ENCODE measurements around the gene ERMN. TPM values are rescaled to one million over a fixed set of nuclear protein-coding genes. Genes with fewer than 3 reads are reported as not detected.
"Not testable (repeated sequence)": the region's sequence is repeated elsewhere in the genome, so short reads cannot be mapped to it uniquely, and the experiment has no call there.

Gene ERMN
- total and polyA plus RNA-seq, 12 donors = 0.07 to 0.09 TPM; not detected in 10

DNA sequence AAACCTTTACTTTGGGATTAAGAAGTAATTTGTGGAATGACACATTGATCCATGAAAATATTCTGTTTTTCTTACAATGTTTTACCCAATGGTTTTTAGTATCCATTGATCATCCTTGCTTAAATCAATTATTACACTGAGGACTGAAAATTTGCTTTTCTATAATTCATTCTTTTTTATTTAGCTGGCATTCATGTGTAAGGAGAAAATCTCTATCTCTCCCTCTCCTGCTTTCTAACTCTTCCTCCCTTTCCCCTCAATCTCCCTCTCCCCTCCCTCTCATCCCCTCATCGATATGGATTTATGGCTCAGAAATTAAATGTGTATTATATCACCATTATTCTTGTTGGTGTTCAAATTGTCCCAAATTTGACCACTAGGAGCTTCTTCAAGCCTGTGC is 38.5 kb downstream of the ERMN start:
- H3K9me3 ChIP-seq = peaks cover 0 to 3% (median 0%) of the 10 kb centered on the region in 11 donors
- no peaks in the 10 kb centered on the region for H3K36me3 ChIP-seq
- no peak overlapping the region for H3K27ac ChIP-seq
- no peak overlapping the region for H3K4me3 ChIP-seq
- TF ChIP-seq, protein P1, sequence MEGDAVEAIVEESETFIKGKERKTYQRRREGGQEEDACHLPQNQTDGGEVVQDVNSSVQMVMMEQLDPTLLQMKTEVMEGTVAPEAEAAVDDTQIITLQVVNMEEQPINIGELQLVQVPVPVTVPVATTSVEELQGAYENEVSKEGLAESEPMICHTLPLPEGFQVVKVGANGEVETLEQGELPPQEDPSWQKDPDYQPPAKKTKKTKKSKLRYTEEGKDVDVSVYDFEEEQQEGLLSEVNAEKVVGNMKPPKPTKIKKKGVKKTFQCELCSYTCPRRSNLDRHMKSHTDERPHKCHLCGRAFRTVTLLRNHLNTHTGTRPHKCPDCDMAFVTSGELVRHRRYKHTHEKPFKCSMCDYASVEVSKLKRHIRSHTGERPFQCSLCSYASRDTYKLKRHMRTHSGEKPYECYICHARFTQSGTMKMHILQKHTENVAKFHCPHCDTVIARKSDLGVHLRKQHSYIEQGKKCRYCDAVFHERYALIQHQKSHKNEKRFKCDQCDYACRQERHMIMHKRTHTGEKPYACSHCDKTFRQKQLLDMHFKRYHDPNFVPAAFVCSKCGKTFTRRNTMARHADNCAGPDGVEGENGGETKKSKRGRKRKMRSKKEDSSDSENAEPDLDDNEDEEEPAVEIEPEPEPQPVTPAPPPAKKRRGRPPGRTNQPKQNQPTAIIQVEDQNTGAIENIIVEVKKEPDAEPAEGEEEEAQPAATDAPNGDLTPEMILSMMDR (IDR thresholded peaks at IDR 0.05) = no peak
- no peak for ATAC-seq
- H3K27me3 ChIP-seq = no peaks in the 10 kb centered on the region
- no peak for DNase-seq
- H3K4me1 ChIP-seq = no peaks in the 10 kb centered on the region
- intact Hi-C loops (cut with DNase I) = no loop called here
- 88 to 91% methylated on average over 1 of the region's 1 CpG for WGBS, 2 donors

- intact Hi-C loops (cut with DNase I) = no loop called here
- DNase-seq (no peak), ATAC-seq (no peak)
- 70 to 78% methylated on average over 2 of the region's 2 CpGs for WGBS, 2 donors
- Histone ChIP-seq H3K36me3 (no peaks in the 10 kb centered on the region), H3K4me3 (no peak overlapping the region), H3K27me3 (no peaks in the 10 kb centered on the region), H3K9me3 (peaks cover 0 to 13% (median 0%) of the 10 kb centered on the region in 11 donors), H3K4me1 (no peaks in the 10 kb centered on the region), H3K27ac (no peak overlapping the region)
- TF ChIP-seq, protein P1 (IDR thresholded peaks at IDR 0.05) = no peak
These were observed 42.2 kb downstream of the ERMN start for GRCh38 chr2:157283468-157283867.

DNA sequence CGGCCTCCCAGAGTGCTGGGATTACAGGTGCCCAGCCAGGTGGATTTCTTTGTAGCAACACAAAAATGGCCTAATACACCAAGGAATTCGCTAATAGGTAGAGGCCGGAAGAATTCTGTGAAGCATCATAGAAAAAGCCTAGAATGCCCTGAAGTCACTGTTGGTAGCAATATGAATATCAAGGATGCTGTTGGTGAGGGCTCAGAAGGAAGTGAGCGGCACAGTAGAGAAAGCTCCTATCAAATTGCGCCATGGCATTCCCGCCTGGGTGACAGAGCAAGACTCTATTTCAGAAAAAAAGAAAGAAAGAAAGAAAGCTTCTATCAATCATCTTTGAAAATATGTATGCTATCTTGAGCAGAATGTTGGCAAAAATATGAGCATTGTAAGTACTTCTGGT is 44.3 kb downstream of the ERMN start:
- no peak overlapping the region for H3K4me3 ChIP-seq
- no peak for ATAC-seq
- no peaks in the 10 kb centered on the region for H3K4me1 ChIP-seq
- WGBS, 2 donors = 92 to 93% methylated on average over 6 of the region's 6 CpGs
- no peaks in the 10 kb centered on the region for H3K27me3 ChIP-seq
- TF ChIP-seq, protein P1 (IDR thresholded peaks at IDR 0.05) = no peak
- no peak for DNase-seq
- H3K27ac ChIP-seq = no peak overlapping the region
- H3K36me3 ChIP-seq = no peaks in the 10 kb centered on the region
- intact Hi-C loops (cut with DNase I) = no loop called here
- H3K9me3 ChIP-seq = peaks cover 0 to 13% (median 0%) of the 10 kb centered on the region in 11 donors

DNA sequence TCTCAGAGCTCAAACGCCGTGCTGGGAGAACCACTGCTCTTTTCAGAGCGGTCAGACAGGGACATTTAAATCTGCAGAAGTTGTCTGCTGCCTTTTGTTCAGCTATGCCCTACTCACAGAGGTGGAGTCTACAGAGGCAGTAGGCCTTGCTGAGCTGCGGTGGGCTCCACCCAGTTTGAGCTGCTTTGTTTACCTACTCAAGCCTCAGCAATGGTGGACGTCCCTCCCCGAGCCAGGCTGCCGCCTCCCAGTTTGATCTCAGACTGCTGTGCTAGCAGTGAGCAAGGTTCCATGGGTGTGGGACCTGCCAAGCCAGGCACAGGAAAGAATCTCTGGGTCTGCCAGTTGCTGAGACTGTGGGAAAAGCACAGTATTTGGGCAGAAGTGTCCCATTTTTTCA is 46.3 kb downstream of the ERMN start:
- peaks cover 0 to 13% (median 0%) of the 10 kb centered on the region in 11 donors for H3K9me3 ChIP-seq
- DNase-seq = not testable (repeated sequence)
- 80 to 90% methylated on average over 7 of the region's 7 CpGs for WGBS, 2 donors

GRCh38 chr2:157271590-157272203 is 53.9 kb downstream of the ERMN start:
- H3K4me3 ChIP-seq = no peak overlapping the region
- no peak overlapping the region for H3K27ac ChIP-seq
- peaks cover 0 to 17% (median 0%) of the 10 kb centered on the region in 11 donors for H3K9me3 ChIP-seq
- intact Hi-C loops (cut with DNase I) = no loop called here
- no peaks in the 10 kb centered on the region for H3K36me3 ChIP-seq
- no peaks in the 10 kb centered on the region for H3K4me1 ChIP-seq
- no peaks in the 10 kb centered on the region for H3K27me3 ChIP-seq
- TF ChIP-seq, protein P1 (IDR thresholded peaks at IDR 0.05) = no peak
- WGBS, 2 donors = 97 to 98% methylated on average over 1 of the region's 1 CpG
- no peak for DNase-seq
- no peak for ATAC-seq

More for the DNA sequence above, 46.3 kb downstream of the ERMN start:
- H3K4me3 ChIP-seq; H3K36me3 ChIP-seq; intact Hi-C loops (cut with DNase I); H3K4me1 ChIP-seq; ATAC-seq; H3K27me3 ChIP-seq; H3K27ac ChIP-seq: not testable (repeated sequence)
